GM23338 (cell line): Measurements from ENCODE around the gene SNW1.

Experiments used
- CTCF ChIP-seq, 2 experiments: fragments of 200-600 bp in 1 of 2; sonication (generic) in 1 of 2; conservative IDR thresholded peaks; 2 replicates each; pipeline versions ENCODE4 v1.5.1 to v1.6.1; 2016 to 2017; ENCODE audit warnings: antibody characterized with exemption in 2 of 2, low read depth in 2 of 2, mild to moderate bottlenecking in 2 of 2, moderate library complexity in 1 of 2
- EZH2 ChIP-seq: fragments of 200-600 bp; sonication (generic); IDR thresholded peaks from one replicate; pipeline ENCODE4 v1.8.0; 2017; ENCODE audit warnings: antibody characterized with exemption, mild to moderate bottlenecking, low read depth; ENCODE audit not compliant: unreplicated experiment
- EZH2phosphoT487 ChIP-seq: fragments of 200-600 bp; sonication (generic); IDR thresholded peaks from one replicate; pipeline ENCODE4 v1.8.1; 2018; ENCODE audit warnings: antibody characterized with exemption; ENCODE audit not compliant: unreplicated experiment
- POLR2AphosphoS5 ChIP-seq: IDR thresholded peaks from 2 replicates; pipeline ENCODE4 v1.6.1; 2016; ENCODE audit warnings: antibody characterized with exemption, low read depth
- REST ChIP-seq: IDR thresholded peaks from one replicate; pipeline ENCODE4 v1.6.1; 2018; ENCODE audit warnings: antibody characterized with exemption; ENCODE audit not compliant: unreplicated experiment

DNA sequence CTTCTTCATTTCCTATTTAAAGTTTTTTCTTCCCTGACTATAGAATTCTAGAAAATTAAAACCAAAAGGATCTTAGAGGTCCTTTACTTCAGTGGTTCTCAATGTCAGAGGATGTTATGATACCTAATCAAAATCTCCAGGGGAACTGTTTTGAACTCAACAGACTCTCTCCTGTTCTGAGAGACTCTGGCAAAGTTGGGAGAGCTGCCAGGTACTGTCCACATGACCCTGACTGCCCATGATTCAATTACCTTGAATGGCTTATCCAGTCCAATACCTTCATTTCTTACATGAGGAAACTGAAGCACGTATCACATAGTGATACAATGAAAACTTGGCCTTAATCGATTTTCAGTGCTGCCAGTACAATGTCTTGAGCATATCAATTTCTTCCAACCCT is 69.7 kb downstream of the SNW1 start:
- TF ChIP-seq CTCF (conservative IDR thresholded peaks at IDR 0.05; ENCODE audit: low read depth in 2 of 2) = no peak
- no peak for TF ChIP-seq EZH2
- TF ChIP-seq REST = no peak
- TF ChIP-seq EZH2phosphoT487 = no peak
- no peak for TF ChIP-seq POLR2AphosphoS5
